ENCODE results near the gene MAGI1. TPM values are rescaled to one million over a fixed set of nuclear protein-coding genes. Genes with fewer than 3 reads are reported as not detected.

MAGI1 gene
- total RNA-seq, 1 donor from 2014 or later, result not detected

DNA sequence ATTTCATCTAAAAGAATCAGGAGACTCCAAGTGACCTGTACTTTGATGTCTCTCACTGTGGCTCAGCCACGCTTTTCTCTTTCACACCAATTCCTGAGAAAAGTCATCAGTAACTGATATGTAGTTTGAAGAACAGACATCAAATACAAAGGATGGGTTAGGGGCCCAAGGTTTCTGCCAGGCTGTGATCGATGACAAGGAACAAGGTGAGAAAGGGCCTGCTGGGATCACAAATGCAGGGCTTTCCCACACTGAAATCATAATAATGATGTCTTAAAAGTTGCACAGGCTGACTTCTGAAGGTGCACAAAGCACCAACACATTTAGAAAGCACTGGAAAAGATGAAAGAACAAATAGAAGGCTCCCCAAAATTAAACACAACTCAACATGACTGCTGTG lies 396.9 kb downstream of the MAGI1 start:
- intact Hi-C loops (cut with micrococcal nuclease), result no loop called here
- Mint-ChIP-seq H3K9me3 (peaks cover 9% of the 10 kb centered on the region), H3K27me3 (no peaks in the 10 kb centered on the region), H3K4me3 (no peak overlapping the region), H3K36me3 (ENCODE audit: low read depth) (no peaks in the 10 kb centered on the region), H3K27ac (no peak overlapping the region), H3K4me1 (no peaks in the 10 kb centered on the region)
- ChIA-PET CTCF (no interaction called here), POLR2A (no interaction called here)
- no peak for TF ChIP-seq CTCF (IDR thresholded peaks at IDR 0.05)
- ATAC-seq (ENCODE audit: low read depth) (no peak), DNase-seq (no peak)

- intact Hi-C loops (cut with micrococcal nuclease), result no loop called here
- ChIA-PET POLR2A (no interaction called here), CTCF (no interaction called here)
- Mint-ChIP-seq H3K36me3 (ENCODE audit: low read depth) (no peaks in the 10 kb centered on the region), H3K4me1 (no peaks in the 10 kb centered on the region), H3K27me3 (no peaks in the 10 kb centered on the region), H3K27ac (no peak overlapping the region), H3K9me3 (peaks cover 4% of the 10 kb centered on the region), H3K4me3 (no peak overlapping the region)
- DNase-seq, result no peak
- ATAC-seq (ENCODE audit: low read depth), result no peak
- no peak for TF ChIP-seq CTCF (IDR thresholded peaks at IDR 0.05)
Measured at GRCh38 chr3:65641045-65641444, 397.7 kb downstream of the MAGI1 start.

- POLR2A ChIA-PET, result no interaction called here
- H3K4me1 Mint-ChIP-seq, result no peaks in the 10 kb centered on the region
- intact Hi-C loops (cut with micrococcal nuclease), result no loop called here
- DNase-seq (no peak), ATAC-seq (ENCODE audit: low read depth) (no peak)
- H3K36me3 Mint-ChIP-seq (ENCODE audit: low read depth), result no peaks in the 10 kb centered on the region
- H3K9me3 Mint-ChIP-seq, result peaks cover 3% of the 10 kb centered on the region
- H3K4me3 Mint-ChIP-seq, result no peak overlapping the region
- no peak for TF ChIP-seq CTCF (IDR thresholded peaks at IDR 0.05)
- H3K27me3 Mint-ChIP-seq, result no peaks in the 10 kb centered on the region
- CTCF ChIA-PET, result no interaction called here
- H3K27ac Mint-ChIP-seq, result no peak overlapping the region
Measured at GRCh38 chr3:65639444-65639843, 399.3 kb downstream of the MAGI1 start.

GRCh38 chr3:65638301-65638700 lies 400.4 kb downstream of the MAGI1 start:
- intact Hi-C loops (cut with micrococcal nuclease), result no loop called here
- Mint-ChIP-seq H3K9me3 (no peaks in the 10 kb centered on the region), H3K27ac (no peak overlapping the region), H3K4me3 (no peak overlapping the region), H3K4me1 (no peaks in the 10 kb centered on the region), H3K36me3 (ENCODE audit: low read depth) (no peaks in the 10 kb centered on the region), H3K27me3 (no peaks in the 10 kb centered on the region)
- ATAC-seq (ENCODE audit: low read depth) (no peak), DNase-seq (no peak)
- POLR2A ChIA-PET, result no interaction called here
- CTCF ChIA-PET, result no interaction called here
- no peak for TF ChIP-seq CTCF (IDR thresholded peaks at IDR 0.05)

- DNase-seq, result no peak
- H3K27me3 Mint-ChIP-seq, result no peaks in the 10 kb centered on the region
- H3K4me1 Mint-ChIP-seq, result no peaks in the 10 kb centered on the region
- H3K4me3 Mint-ChIP-seq, result no peak overlapping the region
- no peak overlapping the region for H3K27ac Mint-ChIP-seq
- TF ChIP-seq CTCF (IDR thresholded peaks at IDR 0.05), result no peak
- CTCF ChIA-PET, result no interaction called here
- no peaks in the 10 kb centered on the region for H3K36me3 Mint-ChIP-seq (ENCODE audit: low read depth)
- H3K9me3 Mint-ChIP-seq, result no peaks in the 10 kb centered on the region
- ATAC-seq (ENCODE audit: low read depth), result no peak
- intact Hi-C loops (cut with micrococcal nuclease), result no loop called here
- POLR2A ChIA-PET, result no interaction called here
Measured at GRCh38 chr3:65636326-65636725, 402.4 kb downstream of the MAGI1 start.

Data from activated B cell treated with CpG ODN at 0.5 μM for 24 hours (primary cell).